ENCODE measurements around the gene PLCG1.

DNA sequence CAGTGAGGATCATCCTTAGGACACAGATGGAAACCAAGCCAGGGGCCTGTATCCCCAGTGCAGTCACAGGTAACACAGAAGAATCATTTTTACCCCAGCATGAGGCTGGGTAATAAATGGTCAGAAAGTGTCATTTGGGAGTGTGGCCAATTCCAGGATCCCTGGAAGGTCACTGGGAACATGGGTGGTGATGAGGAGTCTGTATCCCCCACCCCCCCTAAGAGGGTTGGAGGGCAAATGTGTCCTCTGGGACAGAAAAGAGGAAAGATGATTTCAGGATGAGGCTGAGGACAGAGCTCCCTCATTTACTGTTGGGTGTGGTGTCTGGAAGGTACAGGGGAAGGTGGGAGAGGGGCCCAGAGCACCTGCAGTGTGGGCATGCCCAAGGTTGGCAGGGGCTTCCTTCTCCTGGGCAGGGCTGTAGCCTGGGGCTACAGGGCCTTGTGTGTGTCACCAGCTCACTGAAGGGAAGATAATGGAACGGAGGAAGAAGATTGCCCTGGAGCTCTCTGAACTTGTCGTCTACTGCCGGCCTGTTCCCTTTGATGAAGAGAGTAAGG, 34.5 kb downstream of the PLCG1 start:
- TF ChIP-seq CTCF (IDR thresholded peaks at IDR 0.05; ENCODE audit: insufficient read depth, low read length, poor library complexity, severe bottlenecking) (no peak), EZH2phosphoT487 (conservative IDR thresholded peaks at IDR 0.05; ENCODE audit: low read length) (no peak)

All from SU-DHL-6 (cell line).